ENCODE data around the gene RICTOR. TPM values are rescaled to one million over a fixed set of nuclear protein-coding genes. Genes with fewer than 3 reads are reported as not detected.

RICTOR gene
- total RNA-seq, 2 experiments from 2014 or later, result 125 TPM

GRCh38 chr5:39079147-39079546, 4.9 kb upstream of the RICTOR start:
- POLR2A ChIA-PET, result interaction anchor here (1.0 to 1.6 kb wide), 3 partner anchors 18 to 1822 kb away, joined by 3 to 6 read pairs (median 4); no protein-coding TSS in a partner anchor
- no peak for TF ChIP-seq CTCF (IDR thresholded peaks at IDR 0.05)
- Mint-ChIP-seq H3K9me3 (no peaks in the 10 kb centered on the region), H3K4me3 (no peak overlapping the region), H3K4me1 (ENCODE audit: low read depth) (peaks cover 30% of the 10 kb centered on the region), H3K36me3 (ENCODE audit: low read depth) (peaks cover 11% of the 10 kb centered on the region), H3K27me3 (peaks cover 36% of the 10 kb centered on the region), H3K27ac (no peak overlapping the region)
- H3K4me3 ChIP-seq (ENCODE audit: low read length), result no peak overlapping the region
- H3K27me3 ChIP-seq (ENCODE audit: control insufficient read depth in 1 of 2, insufficient read depth in 2 of 2, low read length in 2 of 2), result peaks cover 9 to 48% of the 10 kb centered on the region in 2 experiments
- intact Hi-C loops (cut with DNase I, micrococcal nuclease), result no loop called here
- CTCF ChIA-PET, result interaction anchor here (1.6 to 2.8 kb wide), 2 partner anchors 22 to 80 kb away, joined by 4 to 7 read pairs; no protein-coding TSS in a partner anchor
- ATAC-seq (ENCODE audit: poor library complexity) (no peak), DNase-seq (no peak)
- H3K9me3 ChIP-seq (ENCODE audit: control insufficient read depth in 1 of 2, insufficient read depth in 1 of 2, low read length in 2 of 2), result no peaks in the 10 kb centered on the region
- H3K4me1 ChIP-seq (ENCODE audit: insufficient read depth, low read length), result no peaks in the 10 kb centered on the region
- no peaks in the 10 kb centered on the region for H3K36me3 ChIP-seq (ENCODE audit: insufficient read depth, low read length)
- H3K27ac ChIP-seq (ENCODE audit: low read depth in 1 of 2, low read length in 2 of 2), result no peak overlapping the region

GRCh38 chr5:39076757-39077728, 2.8 kb upstream of the RICTOR start:
- peak overlapping the region; percentile 100 for H3K27ac Mint-ChIP-seq
- intact Hi-C loops (cut with DNase I, micrococcal nuclease), result no loop called here
- peaks cover 42% of the 10 kb centered on the region for H3K4me1 Mint-ChIP-seq (ENCODE audit: low read depth)
- POLR2A ChIA-PET, result interaction anchor here (0.8 kb wide), 1 partner anchor 471 kb away, joined by 3 read pairs; no protein-coding TSS in a partner anchor
- H3K36me3 Mint-ChIP-seq (ENCODE audit: low read depth), result peaks cover 26% of the 10 kb centered on the region
- Histone ChIP-seq H3K27me3 (ENCODE audit: control insufficient read depth in 1 of 2, insufficient read depth in 2 of 2, low read length in 2 of 2) (peaks cover 6 to 43% of the 10 kb centered on the region in 2 experiments), H3K4me3 (ENCODE audit: low read length) (no peak overlapping the region), H3K9me3 (ENCODE audit: control insufficient read depth in 1 of 2, insufficient read depth in 1 of 2, low read length in 2 of 2) (no peaks in the 10 kb centered on the region), H3K4me1 (ENCODE audit: insufficient read depth, low read length) (no peaks in the 10 kb centered on the region), H3K36me3 (ENCODE audit: insufficient read depth, low read length) (no peaks in the 10 kb centered on the region), H3K27ac (ENCODE audit: low read depth in 1 of 2, low read length in 2 of 2) (no peak overlapping the region)
- peak in 3 of 14 experiments; percentile 31 to 44 (median 35) for DNase-seq
- ATAC-seq (ENCODE audit: poor library complexity), result no peak
- peak overlapping the region; percentile 63 for H3K4me3 Mint-ChIP-seq
- H3K27me3 Mint-ChIP-seq, result peaks cover 18% of the 10 kb centered on the region
- H3K9me3 Mint-ChIP-seq, result no peaks in the 10 kb centered on the region
- no peak for TF ChIP-seq CTCF (IDR thresholded peaks at IDR 0.05)
- CTCF ChIA-PET, result no interaction called here

GRCh38 chr5:39076101-39076756, 2.0 kb upstream of the RICTOR start:
- H3K36me3 Mint-ChIP-seq (ENCODE audit: low read depth), result peaks cover 35% of the 10 kb centered on the region
- no peaks in the 10 kb centered on the region for H3K36me3 ChIP-seq (ENCODE audit: insufficient read depth, low read length)
- no peak overlapping the region for H3K27ac ChIP-seq (ENCODE audit: low read depth in 1 of 2, low read length in 2 of 2)
- H3K27me3 Mint-ChIP-seq, result peaks cover 17% of the 10 kb centered on the region
- no peaks in the 10 kb centered on the region for H3K4me1 ChIP-seq (ENCODE audit: insufficient read depth, low read length)
- ChIA-PET CTCF (interaction anchor here (1.6 kb wide), 1 partner anchor 24 kb away, joined by 3 read pairs; no protein-coding TSS in a partner anchor), POLR2A (interaction anchor here (0.8 kb wide), 1 partner anchor 471 kb away, joined by 3 read pairs; no protein-coding TSS in a partner anchor)
- intact Hi-C loops (cut with DNase I, micrococcal nuclease), result no loop called here
- H3K9me3 ChIP-seq (ENCODE audit: control insufficient read depth in 1 of 2, insufficient read depth in 1 of 2, low read length in 2 of 2), result no peaks in the 10 kb centered on the region
- ATAC-seq (ENCODE audit: poor library complexity) (no peak), DNase-seq (no peak)
- no peak for TF ChIP-seq CTCF (IDR thresholded peaks at IDR 0.05)
- peaks cover 6 to 35% of the 10 kb centered on the region in 2 experiments for H3K27me3 ChIP-seq (ENCODE audit: control insufficient read depth in 1 of 2, insufficient read depth in 2 of 2, low read length in 2 of 2)
- H3K9me3 Mint-ChIP-seq, result no peaks in the 10 kb centered on the region
- peaks cover 50% of the 10 kb centered on the region for H3K4me1 Mint-ChIP-seq (ENCODE audit: low read depth)
- H3K4me3 ChIP-seq (ENCODE audit: low read length), result no peak overlapping the region
- H3K4me3 Mint-ChIP-seq, result peak overlapping the region; percentile 63
- peak overlapping the region; percentile 100 for H3K27ac Mint-ChIP-seq
